Measurements from ENCODE around the gene FAM170A. TPM values are rescaled to one million over a fixed set of nuclear protein-coding genes. Genes with fewer than 3 reads are reported as not detected.

The FAM170A gene, protein sequence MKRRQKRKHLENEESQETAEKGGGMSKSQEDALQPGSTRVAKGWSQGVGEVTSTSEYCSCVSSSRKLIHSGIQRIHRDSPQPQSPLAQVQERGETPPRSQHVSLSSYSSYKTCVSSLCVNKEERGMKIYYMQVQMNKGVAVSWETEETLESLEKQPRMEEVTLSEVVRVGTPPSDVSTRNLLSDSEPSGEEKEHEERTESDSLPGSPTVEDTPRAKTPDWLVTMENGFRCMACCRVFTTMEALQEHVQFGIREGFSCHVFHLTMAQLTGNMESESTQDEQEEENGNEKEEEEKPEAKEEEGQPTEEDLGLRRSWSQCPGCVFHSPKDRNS
- total RNA-seq = not detected in 2 replicates

DNA sequence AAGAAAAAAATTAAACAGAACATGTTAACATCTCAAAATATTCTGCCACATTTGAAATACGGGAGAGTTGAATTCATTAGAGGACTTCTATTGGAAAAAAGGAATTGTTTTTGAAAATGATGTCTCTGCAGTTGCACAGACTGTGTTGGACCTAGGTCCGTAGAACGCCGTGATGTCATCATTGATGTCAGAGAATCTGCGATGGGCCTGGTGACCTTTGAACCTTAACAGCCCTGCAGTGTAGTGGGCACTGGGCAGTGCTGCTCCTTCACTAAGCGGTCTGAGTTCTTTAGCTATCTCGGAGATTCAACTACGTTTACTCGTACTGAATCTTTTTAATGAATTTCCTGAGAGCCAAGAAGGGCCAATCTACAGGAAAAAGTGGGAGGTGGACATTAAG is at the start of gene FAM170A:
Gene FAM170A, plus strand, starts transcription at position 220 of the 400 bp plus-strand sequence. CDS start 211 bp downstream, outside the sequence.

Other genes starting within 250 kb of the FAM170A start
- 142 and 179 TPM in 2 replicates for gene HSD17B4, start 177.1 kb upstream of the FAM170A start, total RNA-seq

Data from thoracic aorta endothelial cell (primary cell).